GM13977 (cell line): ENCODE data around the gene KCNC4.

Experiments used
- DNase-seq: peaks from one replicate; pipeline ENCODE4 v3.0.0; 2012; ENCODE audit warnings: low spot score
- in situ Hi-C: fragments of 300-500 bp; cut with MboI; formaldehyde crosslinking; loops from one replicate; pipeline ENCODE4 v1.12.0; 2022; ENCODE audit warnings: low sequenced_read_pairs, low pct_unique_long_range_greater_than_20kb, mixed read lengths, inconsistent platforms; ENCODE audit not compliant: unreplicated experiment
- TF ChIP-seq, protein P1 (sequence below): IDR thresholded peaks from 2 replicates; pipeline ENCODE4 v1.5.1; 2012; ENCODE audit warnings: mild to moderate bottlenecking, control low read depth; ENCODE audit not compliant: insufficient read depth; ENCODE audit errors: extremely low read depth, missing control alignments

KCNC4 gene

DNA sequence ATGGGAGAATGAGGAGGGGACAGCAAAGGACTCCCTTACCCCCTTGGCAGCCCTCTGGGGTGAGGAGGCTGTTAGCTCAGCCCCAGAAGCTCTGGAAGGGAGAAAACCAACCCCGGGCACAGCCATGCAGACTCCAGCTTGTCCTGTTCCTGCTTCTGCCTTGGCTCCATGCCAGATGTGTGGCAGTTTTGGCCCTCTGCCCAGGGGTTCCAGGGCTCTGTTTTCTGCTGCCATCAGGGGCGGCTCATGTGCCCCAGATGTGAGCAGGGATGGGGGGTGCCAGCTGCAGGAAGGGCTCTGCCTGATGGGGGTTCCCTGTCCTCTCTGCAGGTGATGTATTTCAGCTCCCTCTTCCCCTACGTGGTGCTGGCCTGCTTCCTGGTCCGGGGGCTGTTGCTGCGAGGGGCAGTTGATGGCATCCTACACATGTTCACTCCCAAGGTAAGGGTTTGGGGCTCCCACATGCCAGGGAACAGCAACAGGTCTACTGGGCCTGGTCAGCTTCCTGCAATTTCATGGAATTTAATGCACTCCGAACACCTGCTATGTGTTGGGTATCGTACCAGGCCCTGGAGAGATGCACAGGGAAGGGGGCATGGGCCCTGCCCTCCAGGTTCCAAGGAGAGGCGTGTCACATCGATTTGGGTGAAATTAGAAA is 33.7 kb upstream of the KCNC4 start:
- in situ Hi-C loops, result no loop called here
- TF ChIP-seq, protein P1, sequence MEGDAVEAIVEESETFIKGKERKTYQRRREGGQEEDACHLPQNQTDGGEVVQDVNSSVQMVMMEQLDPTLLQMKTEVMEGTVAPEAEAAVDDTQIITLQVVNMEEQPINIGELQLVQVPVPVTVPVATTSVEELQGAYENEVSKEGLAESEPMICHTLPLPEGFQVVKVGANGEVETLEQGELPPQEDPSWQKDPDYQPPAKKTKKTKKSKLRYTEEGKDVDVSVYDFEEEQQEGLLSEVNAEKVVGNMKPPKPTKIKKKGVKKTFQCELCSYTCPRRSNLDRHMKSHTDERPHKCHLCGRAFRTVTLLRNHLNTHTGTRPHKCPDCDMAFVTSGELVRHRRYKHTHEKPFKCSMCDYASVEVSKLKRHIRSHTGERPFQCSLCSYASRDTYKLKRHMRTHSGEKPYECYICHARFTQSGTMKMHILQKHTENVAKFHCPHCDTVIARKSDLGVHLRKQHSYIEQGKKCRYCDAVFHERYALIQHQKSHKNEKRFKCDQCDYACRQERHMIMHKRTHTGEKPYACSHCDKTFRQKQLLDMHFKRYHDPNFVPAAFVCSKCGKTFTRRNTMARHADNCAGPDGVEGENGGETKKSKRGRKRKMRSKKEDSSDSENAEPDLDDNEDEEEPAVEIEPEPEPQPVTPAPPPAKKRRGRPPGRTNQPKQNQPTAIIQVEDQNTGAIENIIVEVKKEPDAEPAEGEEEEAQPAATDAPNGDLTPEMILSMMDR, result no peak
- DNase-seq, result no peak

DNA sequence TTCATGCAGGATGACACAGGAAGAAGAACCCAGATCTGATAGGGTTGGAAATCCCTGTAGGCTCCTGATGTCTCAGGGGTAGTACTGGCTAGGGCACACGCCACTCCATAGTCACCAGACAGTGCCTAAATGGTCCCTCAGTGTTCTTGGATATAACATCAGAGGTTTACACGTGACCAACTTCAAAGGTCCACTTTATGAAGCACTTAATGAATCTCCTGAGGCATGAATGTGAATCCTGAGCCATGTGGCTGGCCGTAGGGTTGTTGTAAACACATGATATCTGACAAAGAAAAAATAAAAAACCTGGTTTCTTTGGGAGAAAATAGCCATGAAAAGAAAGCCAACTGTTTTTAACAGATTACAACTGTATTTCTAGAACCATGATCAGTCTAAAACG is 32.3 kb upstream of the KCNC4 start:
- DNase-seq, result no peak
- in situ Hi-C loops, result no loop called here
- TF ChIP-seq, protein P1, result no peak

DNA sequence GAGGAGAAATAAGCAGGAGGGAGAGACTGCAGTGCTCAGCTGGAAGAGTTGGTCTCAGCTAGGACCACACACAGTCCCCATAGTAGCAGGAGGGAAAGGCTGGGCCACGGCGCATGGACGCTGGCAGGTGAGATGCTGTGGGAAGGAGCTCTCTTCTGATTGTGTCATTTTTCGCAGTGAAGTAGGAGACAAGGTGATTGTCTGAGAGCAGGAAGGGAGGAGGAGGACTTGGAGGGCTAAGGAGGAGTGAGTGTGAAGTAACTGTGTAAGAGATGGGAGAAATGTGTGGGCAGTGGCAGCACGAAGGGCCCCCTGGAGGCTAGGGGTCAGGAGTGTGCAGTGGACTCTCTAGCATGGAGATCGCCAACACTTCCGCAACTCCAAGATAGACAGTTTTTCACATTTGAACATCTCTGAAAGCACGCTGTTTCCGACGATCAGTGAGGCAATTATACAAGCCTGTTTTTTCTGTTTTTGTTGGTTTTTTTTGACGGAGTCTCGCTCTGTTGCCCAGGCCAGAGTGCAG is 26.4 kb upstream of the KCNC4 start:
- DNase-seq, result no peak
- in situ Hi-C loops, result no loop called here
- TF ChIP-seq, protein P1, result no peak

DNA sequence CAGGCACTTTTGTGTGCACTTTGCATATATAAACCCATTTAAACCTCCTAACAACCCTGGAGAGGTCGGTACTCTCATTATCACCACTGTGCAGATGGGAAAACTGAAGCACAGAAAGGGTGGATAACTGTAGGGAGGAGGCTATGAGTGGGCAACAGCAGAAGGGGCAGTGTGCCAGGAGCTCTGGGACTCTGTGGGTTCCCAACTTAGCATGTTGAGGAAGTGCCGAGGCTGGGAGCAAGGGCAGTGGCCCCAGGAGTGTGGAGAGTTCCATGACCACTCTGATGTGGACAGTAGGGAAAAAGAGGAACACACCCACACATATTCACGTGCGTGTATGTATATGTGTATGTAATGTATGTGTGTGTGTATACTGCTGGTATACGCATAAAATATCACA is 25.7 kb upstream of the KCNC4 start:
- in situ Hi-C loops, result no loop called here
- TF ChIP-seq, protein P1, result no peak

DNA sequence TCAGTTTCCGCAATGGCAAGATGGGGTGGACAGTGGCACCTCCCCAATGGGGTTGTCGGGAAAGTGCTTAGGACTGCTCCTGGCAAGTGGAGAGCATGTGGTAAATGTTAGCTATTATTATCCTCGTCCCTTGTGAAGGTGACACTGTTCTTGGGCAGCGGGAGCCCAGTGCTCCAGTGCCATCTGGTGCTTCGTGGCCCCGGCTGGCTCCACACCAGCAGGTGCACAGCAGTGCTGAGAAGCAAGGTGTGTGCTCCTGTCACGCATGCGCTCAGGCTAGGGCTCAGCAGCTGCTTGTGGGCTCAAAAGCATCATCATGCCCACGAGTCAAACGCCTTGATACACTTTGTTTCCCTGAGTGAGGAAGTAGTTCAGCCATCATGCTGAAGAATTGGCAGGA is 24.9 kb upstream of the KCNC4 start:
- TF ChIP-seq, protein P1, result no peak
- no peak for DNase-seq
- in situ Hi-C loops, result no loop called here

More for the DNA sequence above, 25.7 kb upstream of the KCNC4 start:
- DNase-seq, result no peak

DNA sequence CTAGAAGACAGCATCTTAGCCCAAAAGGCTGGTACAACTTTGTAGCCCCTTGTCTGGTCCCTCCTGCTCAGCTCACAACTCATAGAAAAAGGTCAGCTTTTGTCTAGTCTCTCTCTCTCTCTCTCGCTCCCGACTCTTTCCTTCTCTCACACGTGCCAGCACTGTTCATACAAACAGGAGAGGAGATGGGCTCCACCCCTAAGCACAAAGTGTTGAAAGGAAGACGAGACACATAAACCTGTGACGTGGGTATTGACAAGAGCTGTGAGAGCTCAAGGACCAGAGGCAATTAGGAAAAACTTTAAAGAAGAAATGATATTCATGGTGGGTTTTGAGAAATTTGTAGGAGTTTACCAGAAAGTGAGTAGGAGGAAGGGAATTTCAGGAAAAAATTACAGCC is 23.6 kb upstream of the KCNC4 start:
- in situ Hi-C loops, result no loop called here
- TF ChIP-seq, protein P1, result no peak
- no peak for DNase-seq
